Lung (tissue), 12 donors: ENCODE data around the gene DNAH5. TPM values are rescaled to one million over a fixed set of nuclear protein-coding genes. Genes with fewer than 3 reads are reported as not detected.

Source experiments
- ATAC-seq: fragments of 200-7000 bp; cut with Tn5 transposase; one replicate; pipeline ENCODE4 v1.9.1; 2020; ENCODE audit warnings: moderate number of reproducible peaks; ENCODE audit not compliant: insufficient read depth, low FRiP score
- DNase-seq, 3 donors: peaks; one replicate each; pipeline ENCODE4 v3.0.0-alpha.2; 2013 to 2017
- H3K27ac ChIP-seq, 2 donors: one replicate each; pipeline ENCODE4 v1.5.1; 2013; ENCODE audit warnings: mild to moderate bottlenecking in 2 of 2, moderate library complexity in 2 of 2, control low read depth in 1 of 2, inconsistent platforms in 1 of 2, low read depth in 1 of 2, low read length in 1 of 2
- H3K27me3 ChIP-seq, 3 donors: one replicate each; pipeline ENCODE4 v1.5.1; 2013; ENCODE audit warnings: low read length in 2 of 3; ENCODE audit not compliant: control insufficient read depth in 3 of 3, insufficient read depth in 3 of 3
- H3K36me3 ChIP-seq, 4 donors: one replicate each; pipeline ENCODE4 v1.5.1; 2013; ENCODE audit warnings: low read length in 4 of 4, mild to moderate bottlenecking in 1 of 4, moderate library complexity in 1 of 4; ENCODE audit not compliant: control insufficient read depth in 4 of 4, insufficient read depth in 4 of 4
- H3K4me1 ChIP-seq, 5 donors: one replicate each; pipeline ENCODE4 v1.5.1; 2013; ENCODE audit warnings: low read length in 5 of 5, mild to moderate bottlenecking in 2 of 5, moderate library complexity in 1 of 5; ENCODE audit not compliant: control insufficient read depth in 5 of 5, insufficient read depth in 5 of 5
- H3K4me3 ChIP-seq: one replicate; pipeline ENCODE4 v1.5.1; 2013; ENCODE audit warnings: mild to moderate bottlenecking, control low read depth, moderate library complexity
- H3K9ac ChIP-seq, 2 donors: one replicate each; pipeline ENCODE4 v1.5.1; 2013; ENCODE audit warnings: low read length in 2 of 2, control low read depth in 1 of 2; ENCODE audit not compliant: insufficient read depth in 1 of 2
- H3K9me3 ChIP-seq, 4 donors: one replicate each; pipeline ENCODE4 v1.5.1; 2013; ENCODE audit warnings: low read length in 3 of 4, mild to moderate bottlenecking in 1 of 4, moderate library complexity in 1 of 4; ENCODE audit not compliant: control insufficient read depth in 4 of 4, insufficient read depth in 3 of 4
- WGBS, 2 donors: extraction: QIAGEN DNeasy Blood & Tissue Kit; methylation state at CpG; one replicate each; pipeline ENCODE4 v1.1.7; 2013; 5-methylcytosine and 5-hydroxymethylcytosine counted together
- polyA plus RNA-seq, 2 donors: library from polyadenylated mRNA; stranded (reverse); fragments of 200-250 nt; gene quantifications; one replicate each; pipeline ENCODE4 v1.2.1, GENCODE V29; 2013
- total RNA-seq, 2 donors: library from RNA; depleted of rRNA in 1 of 2; stranded (reverse); fragments of >200 nt in 1 of 2; gene quantifications; one replicate each; pipeline ENCODE4 v1.2.1, GENCODE V29; 2014 to 2021
- TF ChIP-seq, protein P1 (sequence below): IDR thresholded peaks from 2 replicates; pipeline ENCODE4 v1.5.1; 2012; ENCODE audit warnings: mild to moderate bottlenecking; ENCODE audit errors: control extremely low read depth, extremely low read depth
- donor health status: control.
- donor health status: control.
- donor health status: Bipolar disorder and iron deficiency.
- donor health status: healthy.
- donor health status: DM: yes; HTN: yes; CAD: no.

Gene DNAH5
- total and polyA plus RNA-seq, 4 donors = 2.7 to 29.7 (median 16.2) TPM

DNA sequence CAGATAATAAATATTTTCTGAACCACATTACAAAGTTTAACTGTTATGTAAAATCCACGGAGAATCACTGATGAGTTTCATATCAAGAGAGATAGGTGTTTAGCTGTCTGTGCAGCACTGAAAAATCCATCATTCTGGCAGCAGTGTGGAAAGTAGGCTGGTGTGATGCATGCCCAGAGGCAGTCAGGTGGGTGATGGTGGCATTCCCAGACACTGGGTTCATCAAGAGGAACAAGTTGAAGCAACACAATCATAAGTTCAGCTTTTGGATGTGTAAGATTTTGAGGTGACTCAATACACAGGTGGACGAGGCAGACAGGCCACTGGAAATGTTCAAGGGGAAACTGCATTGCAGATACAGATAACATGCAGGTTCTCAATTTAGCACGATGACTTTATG lies 11.9 kb downstream of the DNAH5 start:
- Histone ChIP-seq H3K27me3 (no peaks in the 10 kb centered on the region), H3K4me1 (no peaks in the 10 kb centered on the region), H3K36me3 (no peaks in the 10 kb centered on the region), H3K9ac (no peak overlapping the region), H3K4me3 (no peak overlapping the region), H3K27ac (no peak overlapping the region), H3K9me3 (peaks cover 0 to 9% (median 4%) of the 10 kb centered on the region in 4 donors)
- ATAC-seq = no peak
- DNase-seq = no peak
- 86 to 91% methylated on average over 3 of the region's 3 CpGs for WGBS, 2 donors
- TF ChIP-seq, protein P1, sequence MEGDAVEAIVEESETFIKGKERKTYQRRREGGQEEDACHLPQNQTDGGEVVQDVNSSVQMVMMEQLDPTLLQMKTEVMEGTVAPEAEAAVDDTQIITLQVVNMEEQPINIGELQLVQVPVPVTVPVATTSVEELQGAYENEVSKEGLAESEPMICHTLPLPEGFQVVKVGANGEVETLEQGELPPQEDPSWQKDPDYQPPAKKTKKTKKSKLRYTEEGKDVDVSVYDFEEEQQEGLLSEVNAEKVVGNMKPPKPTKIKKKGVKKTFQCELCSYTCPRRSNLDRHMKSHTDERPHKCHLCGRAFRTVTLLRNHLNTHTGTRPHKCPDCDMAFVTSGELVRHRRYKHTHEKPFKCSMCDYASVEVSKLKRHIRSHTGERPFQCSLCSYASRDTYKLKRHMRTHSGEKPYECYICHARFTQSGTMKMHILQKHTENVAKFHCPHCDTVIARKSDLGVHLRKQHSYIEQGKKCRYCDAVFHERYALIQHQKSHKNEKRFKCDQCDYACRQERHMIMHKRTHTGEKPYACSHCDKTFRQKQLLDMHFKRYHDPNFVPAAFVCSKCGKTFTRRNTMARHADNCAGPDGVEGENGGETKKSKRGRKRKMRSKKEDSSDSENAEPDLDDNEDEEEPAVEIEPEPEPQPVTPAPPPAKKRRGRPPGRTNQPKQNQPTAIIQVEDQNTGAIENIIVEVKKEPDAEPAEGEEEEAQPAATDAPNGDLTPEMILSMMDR = no peak

DNA sequence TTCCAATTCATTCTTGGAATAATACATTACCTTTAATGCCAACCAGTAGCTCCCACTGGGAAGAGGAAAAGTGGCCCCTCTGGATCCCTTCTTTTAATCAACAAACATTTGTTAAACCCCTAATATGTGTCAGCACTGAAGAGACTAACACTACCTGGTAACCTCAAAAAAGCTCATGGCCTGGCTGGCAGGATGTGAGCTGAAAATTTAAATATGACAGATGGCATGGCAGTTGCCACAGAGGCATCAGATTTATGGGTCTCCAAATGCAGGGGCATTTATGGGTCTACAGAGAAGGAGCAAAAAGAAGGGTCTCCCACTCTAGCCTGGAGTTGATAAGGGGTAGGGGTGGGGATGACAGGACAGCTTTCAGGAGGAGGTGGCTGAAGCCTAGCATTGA lies 12.5 kb downstream of the DNAH5 start:
- ATAC-seq (no peak), DNase-seq (no peak)
- no peaks in the 10 kb centered on the region for H3K4me1 ChIP-seq
- no peaks in the 10 kb centered on the region for H3K36me3 ChIP-seq
- TF ChIP-seq, protein P1 = no peak
- H3K27ac ChIP-seq = no peak overlapping the region
- H3K9ac ChIP-seq = no peak overlapping the region
- peaks cover 0 to 9% (median 4%) of the 10 kb centered on the region in 4 donors for H3K9me3 ChIP-seq
- H3K4me3 ChIP-seq = no peak overlapping the region
- H3K27me3 ChIP-seq = no peaks in the 10 kb centered on the region

DNA sequence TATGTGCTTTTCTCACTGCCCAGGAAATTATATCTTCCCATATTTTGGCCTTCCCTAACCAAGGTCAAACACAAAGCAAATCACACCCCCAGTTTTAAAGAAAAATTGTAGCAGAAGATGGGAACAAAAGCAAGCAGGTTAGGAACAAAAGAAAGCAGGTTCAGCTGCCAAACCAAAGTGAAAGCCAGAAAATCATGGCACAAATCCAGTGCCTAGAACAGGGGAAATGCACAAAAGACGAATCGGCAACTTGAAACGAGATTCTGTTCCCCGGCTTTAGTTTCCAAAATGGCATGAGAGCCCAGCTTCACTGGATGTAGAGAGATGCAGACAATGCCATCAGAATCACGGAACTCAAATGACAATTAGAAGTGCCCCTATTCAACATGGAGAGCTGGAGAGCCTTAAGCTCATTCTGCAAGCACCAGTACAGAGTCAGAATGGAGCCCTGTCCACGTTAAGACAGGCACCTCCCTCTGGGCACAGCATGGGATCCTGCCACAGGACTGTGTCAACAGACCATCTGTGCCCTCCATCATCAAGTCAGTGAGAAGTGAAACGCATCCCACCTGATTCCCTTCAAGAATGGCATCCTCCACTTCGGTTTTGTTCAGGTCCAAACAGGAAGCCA lies 13.8 kb downstream of the DNAH5 start:
- ATAC-seq = no peak

More for the DNA sequence above, 13.8 kb downstream of the DNAH5 start:
- 69 to 71% methylated on average over 8 of the region's 8 CpGs for whole genome bisulfite sequencing, 2 donors
- Histone ChIP-seq H3K9me3 (peaks cover 0 to 9% (median 4%) of the 10 kb centered on the region in 4 donors), H3K36me3 (no peaks in the 10 kb centered on the region), H3K4me1 (no peaks in the 10 kb centered on the region), H3K27ac (no peak overlapping the region), H3K4me3 (no peak overlapping the region), H3K9ac (no peak overlapping the region), H3K27me3 (no peaks in the 10 kb centered on the region)
- TF ChIP-seq, protein P1 = no peak
- DNase-seq = no peak
